ENCODE measurements around the gene VBP1. TPM values are rescaled to one million over a fixed set of nuclear protein-coding genes. Genes with fewer than 3 reads are reported as not detected.

VBP1 gene, protein sequence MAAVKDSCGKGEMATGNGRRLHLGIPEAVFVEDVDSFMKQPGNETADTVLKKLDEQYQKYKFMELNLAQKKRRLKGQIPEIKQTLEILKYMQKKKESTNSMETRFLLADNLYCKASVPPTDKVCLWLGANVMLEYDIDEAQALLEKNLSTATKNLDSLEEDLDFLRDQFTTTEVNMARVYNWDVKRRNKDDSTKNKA
- 63.8 and 67.0 TPM in 2 replicates for total RNA-seq

DNA sequence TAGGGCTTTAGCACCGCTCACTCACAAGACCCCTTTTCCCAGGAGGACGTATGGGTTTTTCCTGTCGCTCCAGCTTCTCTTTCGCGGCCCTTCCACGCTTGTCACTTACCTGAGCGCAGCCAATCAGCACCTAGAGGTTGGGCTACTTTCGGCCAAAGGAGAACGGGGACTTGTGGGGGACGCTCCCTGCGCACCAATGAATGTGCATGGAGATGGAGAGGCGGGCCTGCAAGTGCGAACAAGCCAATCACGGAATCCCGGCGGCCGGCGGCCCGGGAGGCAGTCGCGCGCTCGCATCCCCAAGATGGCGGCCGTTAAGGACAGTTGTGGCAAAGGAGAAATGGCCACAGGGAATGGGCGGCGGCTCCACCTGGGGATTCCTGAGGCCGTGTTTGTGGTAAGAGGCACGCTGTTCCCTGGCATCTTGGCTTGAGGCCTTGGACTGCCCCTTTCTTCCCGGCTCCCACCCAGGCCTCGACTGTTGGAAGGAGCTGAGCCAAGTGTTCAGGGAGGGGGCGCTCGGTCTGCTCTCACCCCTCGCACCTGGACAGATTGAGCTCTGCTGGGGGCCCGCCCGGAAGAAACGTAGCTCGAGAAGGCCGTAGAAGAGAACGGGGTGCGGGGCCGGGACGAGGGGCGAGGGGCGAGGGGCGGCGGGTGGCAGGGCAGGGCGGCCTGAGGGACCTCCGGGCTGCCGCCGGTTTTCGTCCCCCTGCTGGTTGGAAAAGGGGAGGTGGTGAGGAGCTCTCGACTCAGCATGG is at the start of gene VBP1:
Gene VBP1 (plus strand): TSS at position 282 of the 761 bp plus-strand sequence. CDS start 23 bp downstream, at position 305.

DNA sequence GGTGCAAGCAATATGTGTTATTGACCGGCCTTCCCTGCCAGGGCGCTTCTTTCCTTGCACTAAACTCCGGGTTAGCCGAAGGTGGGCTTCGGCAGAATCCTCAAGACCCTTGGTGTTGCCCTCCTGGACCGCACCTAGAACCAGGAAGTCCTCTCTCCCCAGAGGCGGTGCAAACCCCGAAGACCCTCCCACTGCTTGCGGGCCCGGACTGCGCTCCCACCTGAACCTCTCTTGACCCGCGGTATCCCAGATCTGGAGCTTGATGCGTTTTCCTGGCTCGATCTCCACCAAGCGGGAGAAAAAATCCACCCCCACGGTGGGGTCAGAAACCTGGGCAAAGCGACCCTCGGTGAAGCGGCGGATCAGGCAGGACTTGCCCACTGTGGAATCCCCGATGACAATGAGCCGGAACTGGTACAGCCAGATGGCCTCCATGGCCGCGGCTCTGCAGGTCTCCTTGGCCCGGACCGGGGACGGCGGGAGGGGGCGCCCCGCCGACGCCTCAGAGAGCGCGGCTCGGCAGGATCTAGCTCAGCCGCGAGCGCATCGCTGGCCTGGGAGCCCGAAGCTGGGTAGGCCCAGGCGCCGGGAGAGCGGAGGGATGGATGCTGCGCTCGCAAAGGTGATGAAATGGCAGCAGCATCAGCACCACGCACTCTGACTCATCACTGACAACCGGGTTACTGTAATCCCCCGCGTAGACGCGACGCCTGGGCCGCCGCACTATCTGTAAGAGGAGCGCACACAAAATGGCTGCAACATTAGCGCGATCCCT is 47.8 kb downstream of the VBP1 start, which contains the start of gene RAB39B:
Gene RAB39B (minus strand): TSS at position 638 of the 775 bp plus-strand sequence. CDS start 203 bp downstream, at position 435.

Other genes with a start within 250 kb of the VBP1 start
- 16.5 and 18.4 TPM in 2 replicates for gene F8, start 193.7 kb upstream of the VBP1 start, total RNA-seq
- 60.0 and 70.6 TPM in 2 replicates for gene FUNDC2, start 189.6 kb upstream of the VBP1 start, total RNA-seq
- 12.9 and 16.4 TPM in 2 replicates for gene CMC4, start 145.3 kb upstream of the VBP1 start, total RNA-seq
- 5.3 and 6.9 TPM in 2 replicates for gene MTCP1, start 145.3 kb upstream of the VBP1 start, total RNA-seq
- 13.3 and 15.2 TPM in 2 replicates for gene BRCC3, start 145.0 kb upstream of the VBP1 start, total RNA-seq
- 0.52 and 0.86 TPM in 2 replicates for gene RAB39B, start 48.0 kb downstream of the VBP1 start, total RNA-seq
- 5.1 and 10.7 TPM in 2 replicates for gene CLIC2, start 118.2 kb downstream of the VBP1 start, total RNA-seq
- not detected in 2 replicates for gene F8A2, start 165.6 kb downstream of the VBP1 start, total RNA-seq
- gene F8A3, start 242.2 kb downstream of the VBP1 start, total RNA-seq = 1.8 and 2.9 TPM in 2 replicates